ENCODE data around the gene TCF19. TPM values are rescaled to one million over a fixed set of nuclear protein-coding genes. Genes with fewer than 3 reads are reported as not detected.

The TCF19 gene
- total and polyA plus RNA-seq, 2 experiments from 2014 or later, result 3.7 to 7.3 TPM

GRCh38 chr6:31114541-31114878 is 43.9 kb upstream of the TCF19 start, which contains the start of gene PSORS1C1:
Gene PSORS1C1 (plus strand): TSS chr6:31114800. CDS start chr6:31129633, 14,833 bp downstream.
- Histone ChIP-seq H3K4me3 (no peak within 1 kb of the TSS), H3K27me3 (peaks cover 4% of the 10 kb centered on the region), H3K4me1 (ENCODE audit: low read depth) (no peaks in the 10 kb centered on the region), H3K9me3 (ENCODE audit: low read depth) (no peaks in the 10 kb centered on the region), H3K36me3 (no peaks in the 10 kb centered on the region), H3K27ac (no peak within 1 kb of the TSS)
- DNase-seq (ENCODE audit: low read depth in 1 of 2, low spot score in 1 of 2), result peak in 1 of 2 donors; percentile 94
- no peak for TF ChIP-seq CTCF (IDR thresholded peaks at IDR 0.05; ENCODE audit: low read depth, low read length)

- H3K4me1 ChIP-seq (ENCODE audit: low read depth), result no peaks in the 10 kb centered on the region
- DNase-seq (ENCODE audit: low read depth in 1 of 2, low spot score in 1 of 2), result peak in 1 of 2 donors; percentile 65
- H3K36me3 ChIP-seq, result no peaks in the 10 kb centered on the region
- no peak overlapping the region for H3K27ac ChIP-seq
- peak; percentile 44 for TF ChIP-seq CTCF (IDR thresholded peaks at IDR 0.05; ENCODE audit: low read depth, low read length)
- H3K27me3 ChIP-seq, result no peaks in the 10 kb centered on the region
- no peaks in the 10 kb centered on the region for H3K9me3 ChIP-seq (ENCODE audit: low read depth)
- no peak overlapping the region for H3K4me3 ChIP-seq
Observed at GRCh38 chr6:31114970-31115849, 43.2 kb upstream of the TCF19 start.

GRCh38 chr6:31115941-31116560 is 42.3 kb upstream of the TCF19 start:
- no peak overlapping the region for H3K27ac ChIP-seq
- no peak for DNase-seq (ENCODE audit: low read depth in 1 of 2, low spot score in 1 of 2)
- no peak for TF ChIP-seq CTCF (IDR thresholded peaks at IDR 0.05; ENCODE audit: low read depth, low read length)
- no peaks in the 10 kb centered on the region for H3K36me3 ChIP-seq
- no peaks in the 10 kb centered on the region for H3K27me3 ChIP-seq
- H3K9me3 ChIP-seq (ENCODE audit: low read depth), result no peaks in the 10 kb centered on the region
- no peaks in the 10 kb centered on the region for H3K4me1 ChIP-seq (ENCODE audit: low read depth)
- H3K4me3 ChIP-seq, result no peak overlapping the region

GRCh38 chr6:31116661-31117385 is 41.6 kb upstream of the TCF19 start:
- no peaks in the 10 kb centered on the region for H3K9me3 ChIP-seq (ENCODE audit: low read depth)
- H3K27me3 ChIP-seq, result no peaks in the 10 kb centered on the region
- no peak overlapping the region for H3K27ac ChIP-seq
- no peaks in the 10 kb centered on the region for H3K4me1 ChIP-seq (ENCODE audit: low read depth)
- no peaks in the 10 kb centered on the region for H3K36me3 ChIP-seq
- H3K4me3 ChIP-seq, result no peak overlapping the region
- no peak for TF ChIP-seq CTCF (IDR thresholded peaks at IDR 0.05; ENCODE audit: low read depth, low read length)
- DNase-seq (ENCODE audit: low read depth in 1 of 2, low spot score in 1 of 2), result peak in 1 of 2 donors; percentile 53

- DNase-seq (ENCODE audit: low read depth in 1 of 2, low spot score in 1 of 2), result no peak
- Histone ChIP-seq H3K4me1 (ENCODE audit: low read depth) (no peaks in the 10 kb centered on the region), H3K27me3 (no peaks in the 10 kb centered on the region), H3K4me3 (no peak overlapping the region), H3K27ac (no peak overlapping the region), H3K36me3 (no peaks in the 10 kb centered on the region), H3K9me3 (ENCODE audit: low read depth) (no peaks in the 10 kb centered on the region)
- TF ChIP-seq CTCF (IDR thresholded peaks at IDR 0.05; ENCODE audit: low read depth, low read length), result no peak
Observed at GRCh38 chr6:31118178-31118577, 40.2 kb upstream of the TCF19 start.

Measured in cardiac muscle cell (in vitro differentiated cells and primary cell).